IPS-20b (cell line): Measurements from ENCODE around the gene PIK3IP1.

Experiments used
- H3K27ac ChIP-seq: one replicate; pipeline ENCODE4 v1.5.1; 2013; ENCODE audit warnings: low read length
- H3K27me3 ChIP-seq: 2 replicates; pipeline ENCODE4 v1.6.1; 2013; ENCODE audit warnings: mild to moderate bottlenecking, low read length, inconsistent platforms; ENCODE audit not compliant: insufficient read depth
- H3K36me3 ChIP-seq: 2 replicates; pipeline ENCODE4 v1.6.1; 2013; ENCODE audit warnings: low read depth, mild to moderate bottlenecking, inconsistent platforms, low read length, moderate library complexity; ENCODE audit not compliant: insufficient read depth
- H3K4me1 ChIP-seq: 2 replicates; pipeline ENCODE4 v1.6.1; 2013; ENCODE audit warnings: mild to moderate bottlenecking, control low read depth, inconsistent platforms, low read length, moderate library complexity; ENCODE audit not compliant: insufficient read depth
- H3K4me3 ChIP-seq: 2 replicates; pipeline ENCODE4 v1.5.1; 2013; ENCODE audit warnings: mild to moderate bottlenecking, low read length, inconsistent platforms
- H3K9ac ChIP-seq: 2 replicates; pipeline ENCODE4 v1.6.1; 2013; ENCODE audit warnings: low read depth, mild to moderate bottlenecking, inconsistent platforms, low read length, moderate library complexity
- H3K9me3 ChIP-seq: 2 replicates; pipeline ENCODE4 v1.6.1; 2013; ENCODE audit warnings: mild to moderate bottlenecking, low read depth, low read length, inconsistent platforms; ENCODE audit not compliant: insufficient read depth

Gene PIK3IP1

GRCh38 chr22:31275576-31275975 is 16.7 kb downstream of the PIK3IP1 start:
- Histone ChIP-seq H3K9me3 (no peaks in the 10 kb centered on the region), H3K27ac (no peak overlapping the region), H3K36me3 (peaks cover 79% of the 10 kb centered on the region), H3K27me3 (no peaks in the 10 kb centered on the region), H3K9ac (no peak overlapping the region), H3K4me1 (peaks cover under 1% of the 10 kb centered on the region; the same call in 1 of the 2 replicates), H3K4me3 (no peak overlapping the region)

GRCh38 chr22:31275018-31275417 is 17.3 kb downstream of the PIK3IP1 start:
- Histone ChIP-seq H3K9ac (no peak overlapping the region), H3K9me3 (no peaks in the 10 kb centered on the region), H3K4me3 (no peak overlapping the region), H3K27me3 (no peaks in the 10 kb centered on the region), H3K27ac (no peak overlapping the region), H3K4me1 (peaks cover 6% of the 10 kb centered on the region; the same call in 1 of the 2 replicates), H3K36me3 (peaks cover 74% of the 10 kb centered on the region)

- Histone ChIP-seq H3K36me3 (peaks cover 66% of the 10 kb centered on the region), H3K27ac (no peak overlapping the region), H3K9me3 (no peaks in the 10 kb centered on the region), H3K4me1 (peaks cover 7% of the 10 kb centered on the region; the same call in 1 of the 2 replicates), H3K9ac (no peak overlapping the region), H3K27me3 (no peaks in the 10 kb centered on the region), H3K4me3 (no peak overlapping the region)
These were observed 18.3 kb downstream of the PIK3IP1 start for GRCh38 chr22:31274017-31274416.

GRCh38 chr22:31272522-31273446 is 19.5 kb downstream of the PIK3IP1 start:
- peaks cover 7% of the 10 kb centered on the region; the same call in 1 of the 2 replicates for H3K4me1 ChIP-seq
- H3K9ac ChIP-seq = no peak overlapping the region
- no peak overlapping the region for H3K27ac ChIP-seq
- H3K36me3 ChIP-seq = peaks cover 63% of the 10 kb centered on the region
- no peaks in the 10 kb centered on the region for H3K27me3 ChIP-seq
- H3K4me3 ChIP-seq = no peak overlapping the region
- H3K9me3 ChIP-seq = no peaks in the 10 kb centered on the region

- Histone ChIP-seq H3K36me3 (peaks cover 66% of the 10 kb centered on the region), H3K4me1 (peaks cover 7% of the 10 kb centered on the region; the same call in 1 of the 2 replicates), H3K9ac (no peak overlapping the region), H3K9me3 (no peaks in the 10 kb centered on the region), H3K4me3 (no peak overlapping the region), H3K27ac (no peak overlapping the region), H3K27me3 (no peaks in the 10 kb centered on the region)
These were observed 20.8 kb downstream of the PIK3IP1 start for GRCh38 chr22:31271485-31271884.

- no peak overlapping the region for H3K4me3 ChIP-seq
- H3K27ac ChIP-seq = no peak overlapping the region
- no peaks in the 10 kb centered on the region for H3K27me3 ChIP-seq
- no peaks in the 10 kb centered on the region for H3K9me3 ChIP-seq
- H3K36me3 ChIP-seq = peaks cover 70% of the 10 kb centered on the region
- no peak overlapping the region for H3K9ac ChIP-seq
- peaks cover 7% of the 10 kb centered on the region; the same call in 1 of the 2 replicates for H3K4me1 ChIP-seq
These were observed 21.3 kb downstream of the PIK3IP1 start for GRCh38 chr22:31271026-31271425.

GRCh38 chr22:31269892-31270579 is 22.3 kb downstream of the PIK3IP1 start:
- peaks cover 7% of the 10 kb centered on the region; the same call in 1 of the 2 replicates for H3K4me1 ChIP-seq
- peak overlapping the region; percentile 32; the same call in 1 of the 2 replicates for H3K4me3 ChIP-seq
- no peaks in the 10 kb centered on the region for H3K27me3 ChIP-seq
- no peaks in the 10 kb centered on the region for H3K9me3 ChIP-seq
- H3K27ac ChIP-seq = peak overlapping the region; percentile 68
- peaks cover 69% of the 10 kb centered on the region for H3K36me3 ChIP-seq
- H3K9ac ChIP-seq = 0 out of 2 replicates have a peak overlapping the region, but pooled peaks have one; percentile 49

- Histone ChIP-seq H3K4me3 (no peak overlapping the region), H3K27ac (no peak overlapping the region), H3K9ac (no peak overlapping the region), H3K9me3 (no peaks in the 10 kb centered on the region), H3K27me3 (no peaks in the 10 kb centered on the region), H3K36me3 (peaks cover 61% of the 10 kb centered on the region), H3K4me1 (peaks cover 7% of the 10 kb centered on the region; the same call in 1 of the 2 replicates)
These were observed 24.0 kb downstream of the PIK3IP1 start for GRCh38 chr22:31268281-31268680.

GRCh38 chr22:31263896-31264640 is 28.2 kb downstream of the PIK3IP1 start:
- Histone ChIP-seq H3K36me3 (peaks cover 75% of the 10 kb centered on the region), H3K9ac (no peak overlapping the region), H3K27ac (no peak overlapping the region), H3K4me3 (no peak overlapping the region), H3K4me1 (no peaks in the 10 kb centered on the region), H3K9me3 (no peaks in the 10 kb centered on the region), H3K27me3 (no peaks in the 10 kb centered on the region)

- H3K27ac ChIP-seq = no peak overlapping the region
- no peaks in the 10 kb centered on the region for H3K27me3 ChIP-seq
- no peak overlapping the region for H3K4me3 ChIP-seq
- no peak overlapping the region for H3K9ac ChIP-seq
- H3K4me1 ChIP-seq = no peaks in the 10 kb centered on the region
- no peaks in the 10 kb centered on the region for H3K9me3 ChIP-seq
- H3K36me3 ChIP-seq = peaks cover 80% of the 10 kb centered on the region
These were observed 29.8 kb downstream of the PIK3IP1 start for GRCh38 chr22:31262312-31263133.

GRCh38 chr22:31260474-31260856 is 31.8 kb downstream of the PIK3IP1 start:
- no peaks in the 10 kb centered on the region for H3K9me3 ChIP-seq
- H3K27me3 ChIP-seq = no peaks in the 10 kb centered on the region
- H3K4me1 ChIP-seq = no peaks in the 10 kb centered on the region
- peaks cover 59% of the 10 kb centered on the region for H3K36me3 ChIP-seq
- H3K4me3 ChIP-seq = no peak overlapping the region
- H3K9ac ChIP-seq = no peak overlapping the region
- no peak overlapping the region for H3K27ac ChIP-seq
